Adrenal gland (tissue), 12 donors: Measurements from ENCODE around the gene SCYGR5. TPM values are rescaled to one million over a fixed set of nuclear protein-coding genes. Genes with fewer than 3 reads are reported as not detected.

ENCODE experiments used
- DNase-seq, 7 donors: peaks; one replicate each; pipeline ENCODE4 v3.0.0-alpha.2; 2019 to 2020
- H3K27ac ChIP-seq, 5 donors: fragments of 200-600 bp; sonication (generic) in 4 of 5; 1 replicate in 3 of 5; 2 replicates in 2 of 5; pipeline versions ENCODE4 v1.5.1 to v1.8.0; 2016 to 2020; ENCODE audit warnings: mild to moderate bottlenecking in 1 of 5
- H3K27me3 ChIP-seq: fragments of 200-600 bp; 2 replicates; pipeline ENCODE4 v1.8.0; 2021
- H3K36me3 ChIP-seq, 2 donors: fragments of 200-600 bp; replicated peaks in 1 of 2; 1 replicate in 1 of 2; 2 replicates in 1 of 2; pipeline versions ENCODE4 v1.5.1 to v1.8.0; 2018 to 2022
- H3K4me1 ChIP-seq, 2 donors: fragments of 200-600 bp; replicated peaks in 1 of 2; 1 replicate in 1 of 2; 2 replicates in 1 of 2; pipeline versions ENCODE4 v1.5.1 to v1.8.0; 2018 to 2021
- H3K4me3 ChIP-seq, 4 donors: fragments of 200-600 bp; sonication (generic) in 3 of 4; one replicate each; pipeline ENCODE4 v1.5.1; 2016 to 2018
- H3K9me3 ChIP-seq, 3 donors: fragments of 200-600 bp; sonication (generic) in 1 of 3; replicated peaks in 1 of 3; 1 replicate in 2 of 3; 2 replicates in 1 of 3; pipeline versions ENCODE4 v1.5.1 to v1.8.0; 2016 to 2021
- CTCF ChIP-seq, 6 experiments: fragments of 450-650 bp in 4 of 6; fragments of 200-600 bp in 2 of 6; sonication (generic) in 1 of 6; IDR thresholded peaks; 1 replicate in 5 of 6; 2 replicates in 1 of 6; pipeline versions ENCODE4 v1.5.1 to v1.8.0; 2016 to 2021; ENCODE audit warnings: antibody characterized with exemption in 6 of 6, mild to moderate bottlenecking in 2 of 6, moderate library complexity in 1 of 6
- POLR2A ChIP-seq, 2 donors: fragments of 450-650 bp; IDR thresholded peaks; one replicate each; pipeline ENCODE4 v1.6.1; 2017; ENCODE audit warnings: antibody characterized with exemption in 2 of 2, mild to moderate bottlenecking in 2 of 2, moderate library complexity in 1 of 2
- WGBS, 4 donors: extraction: QIAGEN DNeasy Blood & Tissue Kit in 2 of 4; methylation state at CpG; one replicate each; pipeline versions ENCODE4 v1.1.5 to v1.1.7; 2013 to 2017; 5-methylcytosine and 5-hydroxymethylcytosine counted together
- intact Hi-C, 2 donors: fragments of 100-400 bp; cut with DNase I; formaldehyde crosslinking; loops; one replicate each; pipeline versions ENCODE4 v1.14.1 to v1.15.0; 2022 to 2023
- polyA plus RNA-seq, 3 donors: library from polyadenylated mRNA; stranded (reverse); fragments of 200-250 nt in 2 of 3; fragments of 350-450 nt in 1 of 3; fragmentation: Illumina TruSeq in 1 of 3; extraction: RNeasy Lipid Tissue Mini Kit (QIAGEN cat#74804) in 1 of 3; gene quantifications; one replicate each; pipeline ENCODE4 v1.2.3, GENCODE V29; 2013 to 2014
- total RNA-seq, 9 donors: library from RNA; depleted of rRNA in 4 of 9; stranded (reverse); fragments of >200 nt in 4 of 9; fragments of 120-200 nt in 1 of 9; fragmentation: NEBNext Ultra II Directional in 1 of 9; extraction: Animal tissue kit (Norgen Biotek cat#: 25700) in 1 of 9; gene quantifications; one replicate each; pipeline versions ENCODE4 v1.1.0 to v1.2.4, GENCODE V29; 2013 to 2023
- donor health status: healthy with polysubstance abuse.
- donor health status: Bipolar disorder and iron deficiency.
- donor health status: DM: yes; HTN: yes; CAD: no.
- donor health status: DM: no; HTN: no; CAD: no.
- donor health status: DM: no; HTN: no; CAD: no.
- donor health status: DM: yes; HTN: yes; CAD: no.

Gene SCYGR5
- total and polyA plus RNA-seq, 12 donors = not detected

- no peak for TF ChIP-seq CTCF (IDR thresholded peaks at IDR 0.05)
- no peak for TF ChIP-seq POLR2A (IDR thresholded peaks at IDR 0.05)
- H3K36me3 ChIP-seq = no peaks in the 10 kb centered on the region
- DNase-seq = no peak
- no peak overlapping the region for H3K27ac ChIP-seq
- intact Hi-C loops = no loop called here
- no peaks in the 10 kb centered on the region for H3K4me1 ChIP-seq
- H3K27me3 ChIP-seq = no peaks in the 10 kb centered on the region
- no peak overlapping the region for H3K4me3 ChIP-seq
- 88 to 96% (median 94%) methylated on average over 10 of the region's 10 CpGs for WGBS, 4 donors
- no peaks in the 10 kb centered on the region for H3K9me3 ChIP-seq
Observed at GRCh38 chr2:227626580-227627151, 39.9 kb upstream of the SCYGR5 start.

GRCh38 chr2:227627769-227628168, 38.8 kb upstream of the SCYGR5 start:
- 74 to 94% (median 84%) methylated on average over 3 of the region's 3 CpGs for WGBS, 4 donors
- Histone ChIP-seq H3K4me3 (no peak overlapping the region), H3K4me1 (no peaks in the 10 kb centered on the region), H3K27ac (no peak overlapping the region), H3K36me3 (no peaks in the 10 kb centered on the region), H3K27me3 (no peaks in the 10 kb centered on the region), H3K9me3 (no peaks in the 10 kb centered on the region)
- intact Hi-C loops = no loop called here
- no peak for DNase-seq
- TF ChIP-seq CTCF (IDR thresholded peaks at IDR 0.05) (no peak), POLR2A (IDR thresholded peaks at IDR 0.05) (no peak)

GRCh38 chr2:227629435-227629834, 37.2 kb upstream of the SCYGR5 start:
- Histone ChIP-seq H3K36me3 (no peaks in the 10 kb centered on the region), H3K27me3 (no peaks in the 10 kb centered on the region), H3K9me3 (no peaks in the 10 kb centered on the region), H3K4me3 (no peak overlapping the region), H3K4me1 (no peaks in the 10 kb centered on the region), H3K27ac (no peak overlapping the region)
- intact Hi-C loops = no loop called here
- no peak for TF ChIP-seq POLR2A (IDR thresholded peaks at IDR 0.05)
- no peak for TF ChIP-seq CTCF (IDR thresholded peaks at IDR 0.05)
- 70 to 82% (median 76%) methylated on average over 7 of the region's 7 CpGs for WGBS, 4 donors
- DNase-seq = no peak

- TF ChIP-seq POLR2A (IDR thresholded peaks at IDR 0.05) (no peak), CTCF (IDR thresholded peaks at IDR 0.05) (no peak)
- Histone ChIP-seq H3K4me3 (no peak overlapping the region), H3K27me3 (peaks cover under 1% of the 10 kb centered on the region), H3K27ac (no peak overlapping the region), H3K36me3 (no peaks in the 10 kb centered on the region), H3K9me3 (no peaks in the 10 kb centered on the region), H3K4me1 (no peaks in the 10 kb centered on the region)
- no peak for DNase-seq
- 75 to 88% (median 81%) methylated on average over 3 of the region's 3 CpGs for WGBS, 4 donors
- intact Hi-C loops = no loop called here
Observed at GRCh38 chr2:227630322-227630721, 36.3 kb upstream of the SCYGR5 start.
